Bronchial epithelial cell (primary cell): ENCODE measurements around the gene ATL3. TPM values are rescaled to one million over a fixed set of nuclear protein-coding genes. Genes with fewer than 3 reads are reported as not detected.

ENCODE experiments used
- DNase-seq: peaks from one replicate; pipeline ENCODE4 v3.0.0-alpha.2; 2010; ENCODE audit warnings: low read depth
- FAIRE-seq: peaks from 2 replicates; lab custom pipeline; 2011; peaks lifted over from hg19 to GRCh38; lab: Jason Lieb, UNC
- H3K27me3 ChIP-seq: 2 replicates; pipeline ENCODE4 v1.5.1; 2011; ENCODE audit warnings: low read length; ENCODE audit not compliant: control insufficient read depth, insufficient read depth
- H3K36me3 ChIP-seq: 2 replicates; pipeline ENCODE4 v1.5.1; 2011; ENCODE audit warnings: low read length; ENCODE audit not compliant: control insufficient read depth, insufficient read depth
- H3K4me3 ChIP-seq: 2 replicates; pipeline ENCODE4 v1.5.1; 2011; ENCODE audit warnings: mild to moderate bottlenecking, low read depth, low read length, control low read depth
- total RNA-seq: library from RNA; depleted of rRNA; stranded (reverse); fragments of >200 nt; gene quantifications from 2 replicates; pipeline ENCODE4 v1.2.1, GENCODE V29; 2014
- TF ChIP-seq, protein P1 (sequence below): IDR thresholded peaks from 2 replicates; pipeline ENCODE4 v1.5.1; 2011; ENCODE audit warnings: mild to moderate bottlenecking, moderate library complexity, low read length, control low read depth, inconsistent platforms; ENCODE audit not compliant: insufficient read depth, severe bottlenecking

ATL3 gene
- total RNA-seq, 1 donor from 2014 or later = 63.7 TPM

- FAIRE-seq (no peak), DNase-seq (no peak)
- TF ChIP-seq, protein P1, sequence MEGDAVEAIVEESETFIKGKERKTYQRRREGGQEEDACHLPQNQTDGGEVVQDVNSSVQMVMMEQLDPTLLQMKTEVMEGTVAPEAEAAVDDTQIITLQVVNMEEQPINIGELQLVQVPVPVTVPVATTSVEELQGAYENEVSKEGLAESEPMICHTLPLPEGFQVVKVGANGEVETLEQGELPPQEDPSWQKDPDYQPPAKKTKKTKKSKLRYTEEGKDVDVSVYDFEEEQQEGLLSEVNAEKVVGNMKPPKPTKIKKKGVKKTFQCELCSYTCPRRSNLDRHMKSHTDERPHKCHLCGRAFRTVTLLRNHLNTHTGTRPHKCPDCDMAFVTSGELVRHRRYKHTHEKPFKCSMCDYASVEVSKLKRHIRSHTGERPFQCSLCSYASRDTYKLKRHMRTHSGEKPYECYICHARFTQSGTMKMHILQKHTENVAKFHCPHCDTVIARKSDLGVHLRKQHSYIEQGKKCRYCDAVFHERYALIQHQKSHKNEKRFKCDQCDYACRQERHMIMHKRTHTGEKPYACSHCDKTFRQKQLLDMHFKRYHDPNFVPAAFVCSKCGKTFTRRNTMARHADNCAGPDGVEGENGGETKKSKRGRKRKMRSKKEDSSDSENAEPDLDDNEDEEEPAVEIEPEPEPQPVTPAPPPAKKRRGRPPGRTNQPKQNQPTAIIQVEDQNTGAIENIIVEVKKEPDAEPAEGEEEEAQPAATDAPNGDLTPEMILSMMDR = no peak
- Histone ChIP-seq H3K4me3 (no peak overlapping the region), H3K36me3 (no peaks in the 10 kb centered on the region), H3K27me3 (no peaks in the 10 kb centered on the region)
These were observed 59.8 kb downstream of the ATL3 start for GRCh38 chr11:63611395-63611747.

GRCh38 chr11:63610604-63611394 lies 60.4 kb downstream of the ATL3 start:
- no peaks in the 10 kb centered on the region for H3K27me3 ChIP-seq
- TF ChIP-seq, protein P1 = no peak
- H3K4me3 ChIP-seq = no peak overlapping the region
- H3K36me3 ChIP-seq = no peaks in the 10 kb centered on the region
- DNase-seq (no peak), FAIRE-seq (no peak)

DNA sequence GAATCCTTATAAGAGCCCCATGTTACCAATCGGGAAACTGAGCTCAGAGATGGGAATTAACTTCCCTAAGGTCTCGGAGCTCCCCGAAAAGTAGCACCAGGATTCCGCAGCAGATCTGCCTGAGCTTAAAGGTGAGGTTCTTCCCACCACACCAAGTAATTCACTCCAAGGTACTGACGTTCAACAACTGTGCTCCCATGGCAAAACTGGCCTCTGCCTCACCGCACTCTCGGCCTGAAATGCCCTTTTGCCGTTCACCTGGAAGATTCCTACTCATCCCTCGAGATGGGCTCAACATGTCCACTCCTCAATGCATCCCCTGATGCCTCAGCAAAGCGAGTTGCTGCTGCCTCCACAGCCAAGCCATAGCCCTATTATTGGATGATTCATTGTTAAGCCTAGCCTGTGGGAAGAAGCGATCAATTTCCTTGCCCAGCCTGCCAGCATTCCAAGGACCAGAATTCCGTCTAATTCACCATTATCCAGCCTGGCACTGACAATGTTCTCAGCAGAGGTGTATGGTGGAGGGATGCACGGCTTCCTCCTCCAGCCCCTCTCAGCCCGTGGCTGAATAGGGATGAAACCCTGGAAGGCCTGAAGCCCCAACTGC lies 61.1 kb downstream of the ATL3 start:
- DNase-seq = no peak
- TF ChIP-seq, protein P1 = no peak
- Histone ChIP-seq H3K36me3 (no peaks in the 10 kb centered on the region), H3K27me3 (no peaks in the 10 kb centered on the region), H3K4me3 (no peak overlapping the region)
- no peak for FAIRE-seq

DNA sequence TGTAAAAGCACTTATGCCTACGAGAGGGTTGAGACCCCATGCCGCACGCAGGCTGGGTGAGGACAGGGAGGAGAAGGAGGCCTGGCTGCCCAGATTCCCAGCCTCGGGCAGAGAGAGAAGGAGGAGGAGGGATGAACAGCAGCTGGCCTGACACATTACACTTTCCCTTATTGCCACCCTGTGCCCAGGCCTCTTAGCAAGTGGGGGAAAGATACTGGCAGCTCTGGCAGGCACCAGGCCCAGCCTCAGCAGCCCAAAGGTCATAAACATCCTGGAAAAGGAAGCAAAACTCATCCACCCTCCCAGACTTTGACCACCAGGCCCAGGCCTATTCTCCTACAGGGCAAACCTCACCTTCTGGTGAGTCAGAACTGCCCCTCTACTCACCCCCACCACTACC lies 61.6 kb downstream of the ATL3 start:
- Histone ChIP-seq H3K27me3 (no peaks in the 10 kb centered on the region), H3K36me3 (no peaks in the 10 kb centered on the region), H3K4me3 (no peak overlapping the region)
- TF ChIP-seq, protein P1 = no peak
- no peak for DNase-seq
- no peak for FAIRE-seq

DNA sequence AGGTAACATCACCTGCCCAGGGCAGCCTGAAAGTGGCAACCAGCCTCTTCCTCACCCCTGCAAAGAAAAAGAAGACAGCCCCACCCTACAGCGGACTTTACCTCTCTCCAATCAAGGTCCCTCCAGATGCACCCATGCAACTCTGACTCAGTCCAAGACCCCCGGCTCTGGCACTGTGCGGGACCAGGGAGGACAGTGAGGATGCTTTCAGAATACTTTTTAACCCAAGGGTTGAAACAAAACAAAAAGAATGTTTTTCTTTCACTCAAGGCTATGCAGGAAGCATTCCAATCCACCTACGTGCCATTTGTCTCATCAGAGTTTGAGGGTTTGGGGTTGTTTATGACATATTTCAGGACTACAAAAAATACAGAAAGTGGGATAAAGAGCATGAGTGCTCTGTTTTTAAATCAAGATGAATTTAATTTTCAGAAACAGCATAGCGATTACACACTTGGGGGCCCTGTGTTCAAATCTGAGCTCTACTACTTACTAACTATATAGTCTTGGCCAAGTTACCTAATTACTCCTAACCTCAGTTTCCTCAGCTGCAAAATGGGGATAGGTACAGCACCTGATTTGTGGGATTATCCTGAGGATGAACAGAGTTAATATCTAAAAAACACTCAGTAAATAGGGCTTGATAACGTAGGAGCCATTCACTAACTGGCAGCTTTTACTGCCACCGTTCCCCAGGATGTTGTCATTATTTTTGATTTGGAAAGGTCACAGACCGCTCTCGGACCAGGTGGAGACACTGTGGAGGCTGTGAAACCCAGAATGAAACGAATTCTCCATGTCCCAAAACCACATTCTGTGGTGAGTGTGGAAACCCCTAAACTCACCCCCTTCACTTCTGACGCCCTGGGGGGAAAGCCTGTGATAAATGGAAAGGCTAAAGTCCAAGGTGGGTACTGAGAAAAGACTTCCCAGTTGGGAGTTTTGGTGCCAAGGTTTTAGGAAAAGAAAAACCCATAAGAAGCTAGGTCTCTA lies 62.5 kb downstream of the ATL3 start:
- Histone ChIP-seq H3K27me3 (no peaks in the 10 kb centered on the region), H3K4me3 (no peak overlapping the region), H3K36me3 (no peaks in the 10 kb centered on the region)
- DNase-seq (peak; percentile 22), FAIRE-seq (no peak)
- TF ChIP-seq, protein P1 = no peak
